Measurements from ENCODE around the gene PRKCA.
A peak's percentile ranks its signal among the peaks of the same experiment; 100 is the strongest.

The PRKCA gene

GRCh38 chr17:66537502-66537901 lies 235.1 kb downstream of the PRKCA start:
- no peak overlapping the region for H3K23ac ChIP-seq (ENCODE audit: low read depth, low read length, poor library complexity)
- H3K18ac ChIP-seq (ENCODE audit: low read length) = no peak overlapping the region
- H4K8ac ChIP-seq (ENCODE audit: low read depth, low read length) = no peak overlapping the region
- no CpG with 5 or more reads among the region's 5 CpGs for WGBS, 2 donors (ENCODE audit: extremely low coverage in 2 of 2, insufficient read length in 2 of 2, insufficient replicate concordance in 1 of 2)
- no peaks in the 10 kb centered on the region for H3K79me1 ChIP-seq (ENCODE audit: low read depth, low read length)
- H3K4ac ChIP-seq (ENCODE audit: low read length) = no peak overlapping the region
- no peak for DNase-seq (ENCODE audit: low spot score)
- H4K91ac ChIP-seq (ENCODE audit: low read depth, low read length, poor library complexity) = no peak overlapping the region
- H2BK15ac ChIP-seq (ENCODE audit: low read length) = no peak overlapping the region
- H2BK12ac ChIP-seq (ENCODE audit: low read length) = no peak overlapping the region
- H3K4me2 ChIP-seq (ENCODE audit: insufficient read depth, low read length, poor library complexity, severe bottlenecking) = no peak overlapping the region
- no peaks in the 10 kb centered on the region for H3K36me3 ChIP-seq (replicated peaks in 1 of 2; ENCODE audit: control insufficient read depth in 2 of 2, insufficient read depth in 2 of 2, low read length in 2 of 2)
- no peak overlapping the region for H3K14ac ChIP-seq (ENCODE audit: low read length)
- no peak overlapping the region for H2BK120ac ChIP-seq (ENCODE audit: low read depth, low read length)
- peaks cover 23 to 25% of the 10 kb centered on the region in 2 donors for H3K4me1 ChIP-seq (ENCODE audit: control insufficient read depth in 2 of 2, insufficient read depth in 1 of 2, low read depth in 1 of 2, low read length in 2 of 2)
- H3K27me3 ChIP-seq (ENCODE audit: control insufficient read depth in 3 of 3, insufficient read depth in 3 of 3, low read depth in 1 of 3, low read length in 3 of 3) = no peaks in the 10 kb centered on the region
- H3K27ac ChIP-seq (replicated peaks; ENCODE audit: low read length) = no peak overlapping the region
- no peak overlapping the region for H2BK5ac ChIP-seq (ENCODE audit: low read length)
- H2AK5ac ChIP-seq (ENCODE audit: low read depth, low read length) = no peak overlapping the region
- H2AFZ ChIP-seq (ENCODE audit: low read length) = no peak overlapping the region
- H3K4me3 ChIP-seq (ENCODE audit: low read length in 2 of 2) = no peak overlapping the region
- H3K9ac ChIP-seq (ENCODE audit: low read depth, low read length, poor library complexity) = no peak overlapping the region
- H3K9me3 ChIP-seq (replicated peaks in 1 of 2; ENCODE audit: control insufficient read depth in 2 of 2, insufficient read depth in 1 of 2, low read depth in 1 of 2, low read length in 2 of 2) = no peaks in the 10 kb centered on the region

DNA sequence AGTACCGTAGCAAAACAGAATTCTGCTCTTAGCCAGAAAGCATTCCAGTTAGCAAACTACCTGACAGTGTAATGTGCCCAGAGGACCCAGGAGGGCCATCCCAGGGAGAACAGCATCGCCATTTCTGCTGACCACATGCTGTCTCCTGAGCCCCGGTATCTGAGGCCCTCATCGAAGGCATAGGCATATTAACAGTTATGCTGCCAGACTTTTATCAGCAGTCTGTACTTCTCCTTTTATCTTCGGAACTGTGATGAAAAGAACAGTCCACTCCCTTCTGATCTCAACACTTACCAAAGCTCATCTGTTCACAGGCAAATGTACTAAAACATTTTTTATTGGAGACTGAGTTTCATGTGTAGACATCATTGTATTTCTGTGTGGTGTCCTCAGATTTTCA lies 236.4 kb downstream of the PRKCA start:
- Histone ChIP-seq H2AK5ac (ENCODE audit: low read depth, low read length) (no peak overlapping the region), H2BK15ac (ENCODE audit: low read length) (no peak overlapping the region), H3K14ac (ENCODE audit: low read length) (no peak overlapping the region), H3K23ac (ENCODE audit: low read depth, low read length, poor library complexity) (no peak overlapping the region), H3K4me2 (ENCODE audit: insufficient read depth, low read length, poor library complexity, severe bottlenecking) (no peak overlapping the region), H3K4me1 (ENCODE audit: control insufficient read depth in 2 of 2, insufficient read depth in 1 of 2, low read depth in 1 of 2, low read length in 2 of 2) (peaks cover 14 to 17% of the 10 kb centered on the region in 2 donors), H4K91ac (ENCODE audit: low read depth, low read length, poor library complexity) (no peak overlapping the region), H2BK12ac (ENCODE audit: low read length) (no peak overlapping the region), H3K27ac (replicated peaks; ENCODE audit: low read length) (no peak overlapping the region), H3K79me1 (ENCODE audit: low read depth, low read length) (no peaks in the 10 kb centered on the region), H4K8ac (ENCODE audit: low read depth, low read length) (no peak overlapping the region), H3K18ac (ENCODE audit: low read length) (no peak overlapping the region), H2BK120ac (ENCODE audit: low read depth, low read length) (no peak overlapping the region), H3K36me3 (replicated peaks in 1 of 2; ENCODE audit: control insufficient read depth in 2 of 2, insufficient read depth in 2 of 2, low read length in 2 of 2) (no peaks in the 10 kb centered on the region), H3K4ac (ENCODE audit: low read length) (no peak overlapping the region), H2BK5ac (ENCODE audit: low read length) (no peak overlapping the region), H3K27me3 (ENCODE audit: control insufficient read depth in 3 of 3, insufficient read depth in 3 of 3, low read depth in 1 of 3, low read length in 3 of 3) (no peaks in the 10 kb centered on the region), H3K9ac (ENCODE audit: low read depth, low read length, poor library complexity) (no peak overlapping the region), H3K9me3 (replicated peaks in 1 of 2; ENCODE audit: control insufficient read depth in 2 of 2, insufficient read depth in 1 of 2, low read depth in 1 of 2, low read length in 2 of 2) (no peaks in the 10 kb centered on the region), H2AFZ (ENCODE audit: low read length) (no peak overlapping the region), H3K4me3 (ENCODE audit: low read length in 2 of 2) (no peak overlapping the region)
- DNase-seq (ENCODE audit: low spot score) = no peak
- WGBS, 2 donors (ENCODE audit: extremely low coverage in 2 of 2, insufficient read length in 2 of 2, insufficient replicate concordance in 1 of 2) = no CpG with 5 or more reads among the region's 5 CpGs

- H3K14ac ChIP-seq (ENCODE audit: low read length) = no peak overlapping the region
- peak overlapping the region; percentile 96 for H2AFZ ChIP-seq (ENCODE audit: low read length)
- no peak overlapping the region for H2BK120ac ChIP-seq (ENCODE audit: low read depth, low read length)
- no peak overlapping the region for H3K4ac ChIP-seq (ENCODE audit: low read length)
- peak; percentile 55 for DNase-seq (ENCODE audit: low spot score)
- no peaks in the 10 kb centered on the region for H3K36me3 ChIP-seq (replicated peaks in 1 of 2; ENCODE audit: control insufficient read depth in 2 of 2, insufficient read depth in 2 of 2, low read length in 2 of 2)
- H3K9ac ChIP-seq (ENCODE audit: low read depth, low read length, poor library complexity) = no peak overlapping the region
- H2BK12ac ChIP-seq (ENCODE audit: low read length) = no peak overlapping the region
- no peak overlapping the region for H2BK5ac ChIP-seq (ENCODE audit: low read length)
- H3K9me3 ChIP-seq (replicated peaks in 1 of 2; ENCODE audit: control insufficient read depth in 2 of 2, insufficient read depth in 1 of 2, low read depth in 1 of 2, low read length in 2 of 2) = no peaks in the 10 kb centered on the region
- peak overlapping the region in 1 of 2 donors; percentile 43 for H3K4me3 ChIP-seq (ENCODE audit: low read length in 2 of 2)
- H3K23ac ChIP-seq (ENCODE audit: low read depth, low read length, poor library complexity) = no peak overlapping the region
- peaks cover 11 to 13% of the 10 kb centered on the region in 2 donors for H3K4me1 ChIP-seq (ENCODE audit: control insufficient read depth in 2 of 2, insufficient read depth in 1 of 2, low read depth in 1 of 2, low read length in 2 of 2)
- peak overlapping the region; percentile 32 for H3K4me2 ChIP-seq (ENCODE audit: insufficient read depth, low read length, poor library complexity, severe bottlenecking)
- peak overlapping the region; percentile 70 for H4K8ac ChIP-seq (ENCODE audit: low read depth, low read length)
- no peak overlapping the region for H4K91ac ChIP-seq (ENCODE audit: low read depth, low read length, poor library complexity)
- H2BK15ac ChIP-seq (ENCODE audit: low read length) = no peak overlapping the region
- H3K27me3 ChIP-seq (ENCODE audit: control insufficient read depth in 3 of 3, insufficient read depth in 3 of 3, low read depth in 1 of 3, low read length in 3 of 3) = no peaks in the 10 kb centered on the region
- H3K18ac ChIP-seq (ENCODE audit: low read length) = peak overlapping the region; percentile 79
- peak overlapping the region; percentile 81 for H3K27ac ChIP-seq (replicated peaks; ENCODE audit: low read length)
- H2AK5ac ChIP-seq (ENCODE audit: low read depth, low read length) = no peak overlapping the region
- no peaks in the 10 kb centered on the region for H3K79me1 ChIP-seq (ENCODE audit: low read depth, low read length)
- WGBS, 2 donors (ENCODE audit: extremely low coverage in 2 of 2, insufficient read length in 2 of 2, insufficient replicate concordance in 1 of 2) = no CpG with 5 or more reads among the region's 17 CpGs
These were observed 237.8 kb downstream of the PRKCA start for GRCh38 chr17:66540131-66540781.

GRCh38 chr17:66541461-66542128 lies 239.2 kb downstream of the PRKCA start:
- H2BK12ac ChIP-seq (ENCODE audit: low read length) = no peak overlapping the region
- H2AFZ ChIP-seq (ENCODE audit: low read length) = no peak overlapping the region
- H2BK120ac ChIP-seq (ENCODE audit: low read depth, low read length) = no peak overlapping the region
- no peak overlapping the region for H4K91ac ChIP-seq (ENCODE audit: low read depth, low read length, poor library complexity)
- no peak overlapping the region for H2AK5ac ChIP-seq (ENCODE audit: low read depth, low read length)
- no peak overlapping the region for H3K4me2 ChIP-seq (ENCODE audit: insufficient read depth, low read length, poor library complexity, severe bottlenecking)
- no peak overlapping the region for H3K23ac ChIP-seq (ENCODE audit: low read depth, low read length, poor library complexity)
- no peak overlapping the region for H2BK15ac ChIP-seq (ENCODE audit: low read length)
- H3K36me3 ChIP-seq (replicated peaks in 1 of 2; ENCODE audit: control insufficient read depth in 2 of 2, insufficient read depth in 2 of 2, low read length in 2 of 2) = no peaks in the 10 kb centered on the region
- H3K79me1 ChIP-seq (ENCODE audit: low read depth, low read length) = no peaks in the 10 kb centered on the region
- DNase-seq (ENCODE audit: low spot score) = no peak
- H3K4me1 ChIP-seq (ENCODE audit: control insufficient read depth in 2 of 2, insufficient read depth in 1 of 2, low read depth in 1 of 2, low read length in 2 of 2) = peaks cover 11 to 13% of the 10 kb centered on the region in 2 donors
- H3K14ac ChIP-seq (ENCODE audit: low read length) = no peak overlapping the region
- WGBS, 2 donors (ENCODE audit: extremely low coverage in 2 of 2, insufficient read length in 2 of 2, insufficient replicate concordance in 1 of 2) = no CpG with 5 or more reads among the region's 8 CpGs
- no peak overlapping the region for H3K9ac ChIP-seq (ENCODE audit: low read depth, low read length, poor library complexity)
- H3K27ac ChIP-seq (replicated peaks; ENCODE audit: low read length) = no peak overlapping the region
- no peak overlapping the region for H3K4ac ChIP-seq (ENCODE audit: low read length)
- H3K4me3 ChIP-seq (ENCODE audit: low read length in 2 of 2) = no peak overlapping the region
- H3K9me3 ChIP-seq (replicated peaks in 1 of 2; ENCODE audit: control insufficient read depth in 2 of 2, insufficient read depth in 1 of 2, low read depth in 1 of 2, low read length in 2 of 2) = peaks cover 0 to 5% of the 10 kb centered on the region in 2 donors
- no peaks in the 10 kb centered on the region for H3K27me3 ChIP-seq (ENCODE audit: control insufficient read depth in 3 of 3, insufficient read depth in 3 of 3, low read depth in 1 of 3, low read length in 3 of 3)
- H2BK5ac ChIP-seq (ENCODE audit: low read length) = no peak overlapping the region
- no peak overlapping the region for H3K18ac ChIP-seq (ENCODE audit: low read length)
- H4K8ac ChIP-seq (ENCODE audit: low read depth, low read length) = no peak overlapping the region

Measured in neuronal stem cell (in vitro differentiated cells).